HL-60 (cell line): Measurements from ENCODE around the gene KCNJ14.

Source experiments
- DNase-seq, 2 experiments: peaks; one replicate each; pipeline ENCODE4 v3.0.0-alpha.2; 2010 to 2020; ENCODE audit warnings: low read depth in 1 of 2, low spot score in 1 of 2
- H3K27ac ChIP-seq: fragments of 250-450 bp; sonication (Bioruptor Pico); replicated peaks from 2 replicates; pipeline ENCODE4 v1.5.1; 2020; ENCODE audit warnings: mild to moderate bottlenecking, moderate library complexity
- H3K27me3 ChIP-seq: fragments of 250-450 bp; sonication (Bioruptor Pico); 2 replicates; pipeline ENCODE4 v1.5.1; 2021; ENCODE audit warnings: mild to moderate bottlenecking, moderate library complexity; ENCODE audit not compliant: insufficient read depth, poor library complexity, severe bottlenecking
- H3K4me3 ChIP-seq: replicated peaks from 2 replicates; pipeline ENCODE4 v1.5.1; 2011; ENCODE audit warnings: mild to moderate bottlenecking, control low read depth, low read length; ENCODE audit not compliant: insufficient read depth
- GABPA ChIP-seq: IDR thresholded peaks from 2 replicates; pipeline ENCODE4 v1.6.1; 2012; ENCODE audit warnings: low read depth
- POLR2AphosphoS5 ChIP-seq: IDR thresholded peaks from 2 replicates; pipeline ENCODE4 v1.6.1; 2012; ENCODE audit warnings: low read depth
- REST ChIP-seq: IDR thresholded peaks from 2 replicates; pipeline ENCODE4 v1.6.1; 2012; ENCODE audit warnings: low read depth; ENCODE audit not compliant: insufficient replicate concordance
- SPI1 ChIP-seq: IDR thresholded peaks from 2 replicates; pipeline ENCODE4 v1.6.1; 2012; ENCODE audit warnings: low read depth, mild to moderate bottlenecking, borderline replicate concordance
- TF ChIP-seq, protein P1 (sequence below): IDR thresholded peaks from one replicate; pipeline ENCODE4 v1.5.1; 2011; ENCODE audit warnings: low read length, control low read depth, inconsistent platforms; ENCODE audit not compliant: insufficient read depth

The KCNJ14 gene

GRCh38 chr19:48418317-48419064 is 36.9 kb upstream of the KCNJ14 start:
- Histone ChIP-seq H3K27me3 (peaks cover 13% of the 10 kb centered on the region), H3K4me3 (no peak overlapping the region), H3K27ac (no peak overlapping the region)
- TF ChIP-seq REST: no peak
- TF ChIP-seq SPI1: no peak
- no peak for TF ChIP-seq POLR2AphosphoS5
- TF ChIP-seq, protein P1, sequence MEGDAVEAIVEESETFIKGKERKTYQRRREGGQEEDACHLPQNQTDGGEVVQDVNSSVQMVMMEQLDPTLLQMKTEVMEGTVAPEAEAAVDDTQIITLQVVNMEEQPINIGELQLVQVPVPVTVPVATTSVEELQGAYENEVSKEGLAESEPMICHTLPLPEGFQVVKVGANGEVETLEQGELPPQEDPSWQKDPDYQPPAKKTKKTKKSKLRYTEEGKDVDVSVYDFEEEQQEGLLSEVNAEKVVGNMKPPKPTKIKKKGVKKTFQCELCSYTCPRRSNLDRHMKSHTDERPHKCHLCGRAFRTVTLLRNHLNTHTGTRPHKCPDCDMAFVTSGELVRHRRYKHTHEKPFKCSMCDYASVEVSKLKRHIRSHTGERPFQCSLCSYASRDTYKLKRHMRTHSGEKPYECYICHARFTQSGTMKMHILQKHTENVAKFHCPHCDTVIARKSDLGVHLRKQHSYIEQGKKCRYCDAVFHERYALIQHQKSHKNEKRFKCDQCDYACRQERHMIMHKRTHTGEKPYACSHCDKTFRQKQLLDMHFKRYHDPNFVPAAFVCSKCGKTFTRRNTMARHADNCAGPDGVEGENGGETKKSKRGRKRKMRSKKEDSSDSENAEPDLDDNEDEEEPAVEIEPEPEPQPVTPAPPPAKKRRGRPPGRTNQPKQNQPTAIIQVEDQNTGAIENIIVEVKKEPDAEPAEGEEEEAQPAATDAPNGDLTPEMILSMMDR: no peak
- TF ChIP-seq GABPA: no peak
- no peak for DNase-seq

DNA sequence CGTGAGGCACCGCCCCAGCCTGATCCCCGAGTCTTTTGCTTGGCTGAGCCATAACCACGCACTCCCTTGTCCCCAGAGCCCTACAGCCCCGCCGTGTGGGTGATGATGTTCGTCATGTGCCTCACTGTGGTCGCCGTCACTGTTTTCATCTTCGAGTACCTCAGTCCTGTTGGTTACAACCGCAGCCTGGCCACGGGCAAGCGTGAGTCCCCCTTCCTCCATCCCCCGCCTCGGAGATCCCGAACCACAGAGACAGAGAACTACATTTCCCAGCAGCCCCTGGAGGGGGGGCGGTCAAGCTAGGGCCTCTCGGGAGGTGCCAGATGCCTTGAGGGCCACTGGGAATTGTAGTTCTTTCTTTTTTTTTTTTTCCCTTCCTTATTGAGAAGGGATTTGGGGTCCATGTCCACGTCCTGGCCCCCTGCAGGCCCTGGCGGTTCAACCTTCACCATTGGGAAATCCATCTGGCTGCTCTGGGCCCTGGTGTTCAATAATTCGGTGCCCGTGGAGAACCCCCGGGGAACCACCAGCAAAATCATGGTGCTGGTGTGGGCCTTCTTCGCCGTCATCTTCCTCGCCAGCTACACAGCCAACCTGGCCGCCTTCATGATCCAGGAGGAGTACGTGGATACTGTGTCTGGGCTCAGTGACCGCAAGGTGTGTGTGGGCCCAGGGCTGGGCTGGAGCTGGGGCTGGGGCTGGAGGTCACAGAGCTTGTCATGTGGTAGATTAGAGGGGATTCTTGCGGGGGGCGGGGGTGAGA is 36.0 kb upstream of the KCNJ14 start:
- H3K4me3 ChIP-seq: peak overlapping the region; percentile 28
- no peak overlapping the region for H3K27ac ChIP-seq
- H3K27me3 ChIP-seq: peaks cover 9% of the 10 kb centered on the region
- TF ChIP-seq POLR2AphosphoS5: no peak
- no peak for TF ChIP-seq SPI1
- TF ChIP-seq, protein P1: no peak
- TF ChIP-seq REST: no peak
- TF ChIP-seq GABPA: no peak
- DNase-seq: peak in 1 of 2 experiments; percentile 73

DNA sequence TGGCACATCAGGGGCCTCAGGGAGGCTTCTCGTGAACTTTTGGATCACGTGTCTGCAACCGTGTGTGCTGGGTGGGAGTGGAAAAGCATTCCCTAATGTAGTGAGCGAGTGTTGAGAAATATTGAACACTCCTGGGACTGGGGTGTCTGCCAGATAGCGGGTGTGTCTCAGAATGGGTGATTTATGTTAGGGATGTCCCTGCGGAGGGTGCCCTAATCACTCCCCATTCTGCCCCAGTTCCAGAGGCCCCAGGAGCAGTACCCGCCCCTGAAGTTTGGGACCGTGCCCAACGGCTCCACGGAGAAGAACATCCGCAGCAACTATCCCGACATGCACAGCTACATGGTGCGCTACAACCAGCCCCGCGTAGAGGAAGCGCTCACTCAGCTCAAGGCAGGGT is 33.8 kb upstream of the KCNJ14 start:
- no peaks in the 10 kb centered on the region for H3K27me3 ChIP-seq
- TF ChIP-seq REST (no peak), SPI1 (no peak)
- no peak overlapping the region for H3K4me3 ChIP-seq
- no peak for DNase-seq
- no peak overlapping the region for H3K27ac ChIP-seq
